Fibroblast of lung (primary cell): Measurements from ENCODE around the gene SEMA5B. TPM values are rescaled to one million over a fixed set of nuclear protein-coding genes. Genes with fewer than 3 reads are reported as not detected.

ENCODE experiments used
- DNase-seq, 2 donors: peaks; one replicate each; pipeline versions ENCODE4 v3.0.0 to v3.0.0-alpha.2; 2010; ENCODE audit warnings: low read depth in 2 of 2
- H2AFZ ChIP-seq: 2 replicates; pipeline ENCODE4 v1.5.1; 2012; ENCODE audit warnings: low read length, control low read depth, inconsistent platforms
- H3K27ac ChIP-seq: 2 replicates; pipeline ENCODE4 v1.5.1; 2011; ENCODE audit warnings: low read length, control low read depth; ENCODE audit not compliant: insufficient read depth
- H3K27me3 ChIP-seq: 2 replicates; pipeline ENCODE4 v1.5.1; 2011; ENCODE audit warnings: mild to moderate bottlenecking, low read length; ENCODE audit not compliant: control insufficient read depth, insufficient read depth
- H3K36me3 ChIP-seq: 2 replicates; pipeline ENCODE4 v1.5.1; 2011; ENCODE audit warnings: low read length; ENCODE audit not compliant: control insufficient read depth, insufficient read depth
- H3K4me1 ChIP-seq: 2 replicates; pipeline ENCODE4 v1.5.1; 2011; ENCODE audit warnings: low read length; ENCODE audit not compliant: control insufficient read depth, insufficient read depth; ENCODE audit errors: extremely low read depth
- H3K4me2 ChIP-seq: 2 replicates; pipeline ENCODE4 v1.5.1; 2011; ENCODE audit warnings: low read length, control low read depth; ENCODE audit not compliant: insufficient read depth; ENCODE audit errors: extremely low read depth
- H3K4me3 ChIP-seq, 4 experiments: fragments of 200-600 bp in 1 of 4; sonication (generic) in 1 of 4; replicated peaks in 1 of 4; 2 replicates each; pipeline ENCODE4 v1.5.1; 2011 to 2016; ENCODE audit warnings: low read length in 4 of 4, low read depth in 3 of 4, mild to moderate bottlenecking in 3 of 4, control low read depth in 2 of 4, inconsistent platforms in 1 of 4, mixed read lengths in 1 of 4; ENCODE audit not compliant: insufficient read depth in 1 of 4; ENCODE audit errors: control extremely low read depth in 1 of 4
- H3K79me2 ChIP-seq: 2 replicates; pipeline ENCODE4 v1.5.1; 2012; ENCODE audit warnings: mild to moderate bottlenecking, low read length, inconsistent platforms; ENCODE audit not compliant: control insufficient read depth, insufficient read depth
- H3K9ac ChIP-seq: 2 replicates; pipeline ENCODE4 v1.5.1; 2011; ENCODE audit warnings: mild to moderate bottlenecking, low read length, control low read depth; ENCODE audit not compliant: insufficient read depth
- H3K9me3 ChIP-seq: 2 replicates; pipeline ENCODE4 v1.5.1; 2012; ENCODE audit warnings: low read depth, low read length; ENCODE audit not compliant: control insufficient read depth, insufficient read depth
- H4K20me1 ChIP-seq: 2 replicates; pipeline ENCODE4 v1.5.1; 2011; ENCODE audit warnings: low read length; ENCODE audit not compliant: control insufficient read depth, insufficient read depth; ENCODE audit errors: extremely low read depth
- CTCF ChIP-seq, 2 donors: IDR thresholded peaks in 1 of 2; conservative IDR thresholded peaks in 1 of 2; 1 replicate in 1 of 2; 2 replicates in 1 of 2; pipeline ENCODE4 v1.5.1; 2011 to 2012; ENCODE audit warnings: low read length in 2 of 2, control low read depth in 1 of 2, inconsistent platforms in 1 of 2, low read depth in 1 of 2, mild to moderate bottlenecking in 1 of 2
- EZH2 ChIP-seq: IDR thresholded peaks from 2 replicates; pipeline ENCODE4 v1.5.1; 2012; ENCODE audit warnings: low read length, control low read depth, mild to moderate bottlenecking; ENCODE audit errors: missing control alignments
- polyA plus RNA-seq, 2 donors: library from polyadenylated mRNA; depleted of rRNA in 1 of 2; stranded (reverse) in 1 of 2; unstranded in 1 of 2; fragments of >200 nt; gene quantifications; 2 replicates each; pipeline ENCODE4 v1.2.1, GENCODE V29; 2011 to 2012; ENCODE audit warnings: missing spikeins in 1 of 2
- total RNA-seq: library from RNA; depleted of rRNA; stranded (reverse); fragments of >200 nt; gene quantifications from 2 replicates; pipeline ENCODE4 v1.2.1, GENCODE V29; 2014

The SEMA5B gene
- total and polyA plus RNA-seq, 2 donors (not counting 1 experiment from before 2014, with no cell fraction given): not detected

GRCh38 chr3:122930063-122930997 lies 97.2 kb downstream of the SEMA5B start:
- H3K36me3 ChIP-seq: no peaks in the 10 kb centered on the region
- H2AFZ ChIP-seq: no peak overlapping the region
- no peaks in the 10 kb centered on the region for H3K4me1 ChIP-seq
- H3K27ac ChIP-seq: no peak overlapping the region
- TF ChIP-seq CTCF (conservative IDR thresholded peaks at IDR 0.05 in 1 of 2, IDR thresholded peaks at IDR 0.05 in 1 of 2; ENCODE audit: low read depth in 1 of 2, low read length in 2 of 2): no peak
- no peak for TF ChIP-seq EZH2
- no peak overlapping the region for H3K4me2 ChIP-seq
- H3K9ac ChIP-seq: no peak overlapping the region
- no peaks in the 10 kb centered on the region for H4K20me1 ChIP-seq
- no peaks in the 10 kb centered on the region for H3K9me3 ChIP-seq
- no peak for DNase-seq
- H3K27me3 ChIP-seq: peaks cover 13% of the 10 kb centered on the region
- no peak overlapping the region for H3K4me3 ChIP-seq
- H3K79me2 ChIP-seq: no peaks in the 10 kb centered on the region

- Histone ChIP-seq H3K79me2 (no peaks in the 10 kb centered on the region), H3K4me2 (no peak overlapping the region), H3K9ac (no peak overlapping the region), H2AFZ (no peak overlapping the region), H3K36me3 (no peaks in the 10 kb centered on the region), H4K20me1 (no peaks in the 10 kb centered on the region), H3K4me3 (no peak overlapping the region), H3K9me3 (no peaks in the 10 kb centered on the region), H3K27me3 (peaks cover 13% of the 10 kb centered on the region), H3K4me1 (no peaks in the 10 kb centered on the region), H3K27ac (no peak overlapping the region)
- DNase-seq: no peak
- no peak for TF ChIP-seq CTCF (conservative IDR thresholded peaks at IDR 0.05 in 1 of 2, IDR thresholded peaks at IDR 0.05 in 1 of 2; ENCODE audit: low read depth in 1 of 2, low read length in 2 of 2)
- TF ChIP-seq EZH2: no peak
Observed at GRCh38 chr3:122929188-122930062, 98.1 kb downstream of the SEMA5B start.
